ENCODE results near the gene GK. TPM values are rescaled to one million over a fixed set of nuclear protein-coding genes. Genes with fewer than 3 reads are reported as not detected.

The GK gene
- total RNA-seq, 2 donors from 2014 or later: 8.9 to 10.2 TPM

DNA sequence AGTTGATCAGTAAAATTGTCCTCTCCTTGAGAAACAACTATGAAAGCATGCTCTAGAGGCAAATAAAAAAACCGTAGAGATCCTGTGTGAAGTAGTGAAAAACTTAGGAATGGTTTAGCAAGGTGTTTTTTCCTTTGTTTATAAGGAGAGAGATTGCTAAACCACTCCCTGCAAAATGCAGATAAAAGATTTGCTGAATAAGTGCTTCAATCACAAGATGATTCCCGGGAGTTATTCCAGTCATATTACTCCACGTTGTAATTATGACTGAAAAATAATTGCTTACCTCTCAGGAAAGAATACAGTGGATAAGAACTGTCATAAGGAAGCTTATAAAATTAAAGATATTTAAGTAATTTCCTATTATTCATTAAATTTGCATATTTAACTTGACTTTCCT is 2.8 kb downstream of the GK start:
- Histone ChIP-seq H3K4me3 (ENCODE audit: low read length) (no peak overlapping the region), H3K36me3 (ENCODE audit: control insufficient read depth, insufficient read depth, low read length) (no peaks in the 10 kb centered on the region), H3K27me3 (ENCODE audit: control insufficient read depth, insufficient read depth, low read length, poor library complexity, severe bottlenecking) (no peaks in the 10 kb centered on the region), H3K9ac (ENCODE audit: extremely low read depth, low read length, poor library complexity, severe bottlenecking) (no peak overlapping the region), H3K4me1 (ENCODE audit: control insufficient read depth, insufficient read depth, low read length) (no peaks in the 10 kb centered on the region), H3K27ac (ENCODE audit: low read depth, low read length) (no peak overlapping the region), H3K9me3 (ENCODE audit: control insufficient read depth, low read length) (no peaks in the 10 kb centered on the region)
- H3K27me3 Mint-ChIP-seq (ENCODE audit: insufficient read depth): peaks cover 7% of the 10 kb centered on the region
- no peaks in the 10 kb centered on the region for H3K36me3 Mint-ChIP-seq (ENCODE audit: low read depth)
- H3K4me1 Mint-ChIP-seq: peaks cover 13% of the 10 kb centered on the region
- TF ChIP-seq CTCF (conservative IDR thresholded peaks at IDR 0.05): no peak
- no peaks in the 10 kb centered on the region for H3K9me3 Mint-ChIP-seq
- WGBS, 2 experiments (ENCODE audit: insufficient coverage in 1 of 2, insufficient read length in 1 of 2): 88% methylated on average over 3 of the region's 3 CpGs; no CpG with 5 or more reads in 1 of the 2 experiments
- H3K4me3 Mint-ChIP-seq: no peak overlapping the region
- no peak overlapping the region for H3K27ac Mint-ChIP-seq
- no peak for DNase-seq

GRCh38 chrX:30657196-30658161 is 4.3 kb downstream of the GK start:
- H3K4me3 Mint-ChIP-seq: no peak overlapping the region

GRCh38 chrX:30659421-30659820 is 6.2 kb downstream of the GK start:
- Histone ChIP-seq H3K27me3 (ENCODE audit: control insufficient read depth, insufficient read depth, low read length, poor library complexity, severe bottlenecking) (no peaks in the 10 kb centered on the region), H3K9me3 (ENCODE audit: control insufficient read depth, low read length) (no peaks in the 10 kb centered on the region), H3K36me3 (ENCODE audit: control insufficient read depth, insufficient read depth, low read length) (no peaks in the 10 kb centered on the region), H3K9ac (ENCODE audit: extremely low read depth, low read length, poor library complexity, severe bottlenecking) (no peak overlapping the region), H3K27ac (ENCODE audit: low read depth, low read length) (no peak overlapping the region), H3K4me1 (ENCODE audit: control insufficient read depth, insufficient read depth, low read length) (no peaks in the 10 kb centered on the region), H3K4me3 (ENCODE audit: low read length) (no peak overlapping the region)
- Mint-ChIP-seq H3K9me3 (no peaks in the 10 kb centered on the region), H3K27ac (no peak overlapping the region), H3K4me3 (no peak overlapping the region), H3K27me3 (ENCODE audit: insufficient read depth) (no peaks in the 10 kb centered on the region), H3K36me3 (ENCODE audit: low read depth) (no peaks in the 10 kb centered on the region), H3K4me1 (no peaks in the 10 kb centered on the region)
- 100% methylated on average over 1 of the region's 2 CpGs for WGBS, 2 experiments (ENCODE audit: insufficient coverage in 1 of 2, insufficient read length in 1 of 2)
- no peak for DNase-seq
- no peak for TF ChIP-seq CTCF (conservative IDR thresholded peaks at IDR 0.05)

More at GRCh38 chrX:30657196-30658161, 4.3 kb downstream of the GK start:
- no peak overlapping the region for H3K27ac Mint-ChIP-seq
- H3K9ac ChIP-seq (ENCODE audit: extremely low read depth, low read length, poor library complexity, severe bottlenecking): no peak overlapping the region
- no peak overlapping the region for H3K27ac ChIP-seq (ENCODE audit: low read depth, low read length)
- no peaks in the 10 kb centered on the region for H3K36me3 ChIP-seq (ENCODE audit: control insufficient read depth, insufficient read depth, low read length)
- peaks cover 7% of the 10 kb centered on the region for H3K27me3 Mint-ChIP-seq (ENCODE audit: insufficient read depth)
- no peak for DNase-seq
- peaks cover 3% of the 10 kb centered on the region for H3K4me1 Mint-ChIP-seq
- no peak for TF ChIP-seq CTCF (conservative IDR thresholded peaks at IDR 0.05)
- H3K4me1 ChIP-seq (ENCODE audit: control insufficient read depth, insufficient read depth, low read length): no peaks in the 10 kb centered on the region
- H3K27me3 ChIP-seq (ENCODE audit: control insufficient read depth, insufficient read depth, low read length, poor library complexity, severe bottlenecking): no peaks in the 10 kb centered on the region
- no peaks in the 10 kb centered on the region for H3K9me3 ChIP-seq (ENCODE audit: control insufficient read depth, low read length)
- WGBS, 2 experiments (ENCODE audit: insufficient coverage in 1 of 2, insufficient read length in 1 of 2): 83 to 100% methylated on average over 1 to 4 of the region's 5 CpGs
- H3K36me3 Mint-ChIP-seq (ENCODE audit: low read depth): no peaks in the 10 kb centered on the region
- no peaks in the 10 kb centered on the region for H3K9me3 Mint-ChIP-seq
- no peak overlapping the region for H3K4me3 ChIP-seq (ENCODE audit: low read length)

Data from endodermal cell (in vitro differentiated cells).